Uterus (tissue), 4 donors: ENCODE measurements around the gene MAGI3. TPM values are rescaled to one million over a fixed set of nuclear protein-coding genes. Genes with fewer than 3 reads are reported as not detected.

Source experiments
- DNase-seq, 2 donors: peaks; one replicate each; pipeline ENCODE4 v3.0.0-alpha.2; 2019 to 2020
- H3K27ac ChIP-seq, 2 donors: fragments of 200-600 bp; sonication (generic); 1 replicate in 1 of 2; 2 replicates in 1 of 2; pipeline ENCODE4 v1.5.1; 2016 to 2018
- H3K27me3 ChIP-seq, 2 donors: fragments of 200-600 bp; sonication (generic); one replicate each; pipeline ENCODE4 v1.5.1; 2018 to 2019; ENCODE audit warnings: control low read depth in 1 of 2
- H3K36me3 ChIP-seq, 2 donors: fragments of 200-600 bp; sonication (generic); one replicate each; pipeline ENCODE4 v1.5.1; 2019; ENCODE audit warnings: control low read depth in 1 of 2
- H3K4me1 ChIP-seq, 2 donors: fragments of 200-600 bp; sonication (generic); one replicate each; pipeline ENCODE4 v1.5.1; 2018 to 2019; ENCODE audit warnings: control low read depth in 1 of 2
- H3K4me3 ChIP-seq, 2 donors: fragments of 200-600 bp; sonication (generic); 1 replicate in 1 of 2; 2 replicates in 1 of 2; pipeline ENCODE4 v1.5.1; 2018 to 2019; ENCODE audit warnings: mild to moderate bottlenecking in 1 of 2
- H3K9me3 ChIP-seq, 2 donors: fragments of 200-600 bp; sonication (generic); one replicate each; pipeline ENCODE4 v1.5.1; 2019; ENCODE audit warnings: control low read depth in 1 of 2
- POLR2A ChIP-seq, 2 donors: fragments of 450-650 bp; IDR thresholded peaks; one replicate each; pipeline ENCODE4 v1.6.1; 2016; ENCODE audit warnings: antibody characterized with exemption in 2 of 2, mild to moderate bottlenecking in 1 of 2, moderate library complexity in 1 of 2
- intact Hi-C: fragments of 100-400 bp; cut with DNase I; formaldehyde crosslinking; loops from one replicate; pipeline ENCODE4 v1.15.1; 2023; ENCODE audit warnings: low total_unique reads
- total RNA-seq, 4 donors: library from RNA; depleted of rRNA in 3 of 4; stranded (reverse); fragments of >200 nt in 3 of 4; gene quantifications; one replicate each; pipeline versions ENCODE4 v1.1.0 to v1.2.4, GENCODE V29; 2014 to 2023
- TF ChIP-seq, protein P1 (sequence below), 4 experiments: fragments of 200-600 bp in 2 of 4; fragments of 450-650 bp in 2 of 4; sonication (generic) in 2 of 4; IDR thresholded peaks; one replicate each; pipeline ENCODE4 v1.5.1; 2016 to 2019; ENCODE audit warnings: antibody characterized with exemption in 4 of 4, mild to moderate bottlenecking in 2 of 4, moderate library complexity in 1 of 4
- donor health status: DM: yes; HTN: yes; CAD: no.

MAGI3 gene
- total RNA-seq, 4 donors from 2014 or later: 12.4 to 37.5 (median 26.4) TPM

DNA sequence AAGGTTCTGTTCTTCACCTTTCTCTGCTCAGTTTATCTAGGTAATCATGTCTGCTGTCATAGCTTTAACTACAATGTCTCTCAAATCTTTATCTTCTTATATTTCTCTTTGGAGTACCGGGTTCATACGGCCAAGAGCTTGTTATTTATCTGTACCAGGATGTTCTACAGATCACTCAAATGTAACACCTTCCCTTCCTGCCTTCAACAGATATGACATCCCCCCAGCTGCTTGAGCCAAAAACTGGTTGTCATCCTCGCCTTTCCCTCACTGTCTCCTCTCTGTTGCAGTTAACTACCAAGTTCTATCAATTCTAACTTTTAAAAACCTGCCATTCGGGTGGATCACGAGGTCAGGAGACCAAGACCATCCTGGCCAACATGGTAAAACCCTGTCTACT, 220.1 kb downstream of the MAGI3 start:
- Histone ChIP-seq H3K36me3 (no peaks in the 10 kb centered on the region), H3K27ac (no peak overlapping the region), H3K4me1 (no peaks in the 10 kb centered on the region), H3K4me3 (no peak overlapping the region), H3K9me3 (no peaks in the 10 kb centered on the region), H3K27me3 (no peaks in the 10 kb centered on the region)
- no peak for DNase-seq
- TF ChIP-seq POLR2A (IDR thresholded peaks at IDR 0.05): no peak
- TF ChIP-seq, protein P1, sequence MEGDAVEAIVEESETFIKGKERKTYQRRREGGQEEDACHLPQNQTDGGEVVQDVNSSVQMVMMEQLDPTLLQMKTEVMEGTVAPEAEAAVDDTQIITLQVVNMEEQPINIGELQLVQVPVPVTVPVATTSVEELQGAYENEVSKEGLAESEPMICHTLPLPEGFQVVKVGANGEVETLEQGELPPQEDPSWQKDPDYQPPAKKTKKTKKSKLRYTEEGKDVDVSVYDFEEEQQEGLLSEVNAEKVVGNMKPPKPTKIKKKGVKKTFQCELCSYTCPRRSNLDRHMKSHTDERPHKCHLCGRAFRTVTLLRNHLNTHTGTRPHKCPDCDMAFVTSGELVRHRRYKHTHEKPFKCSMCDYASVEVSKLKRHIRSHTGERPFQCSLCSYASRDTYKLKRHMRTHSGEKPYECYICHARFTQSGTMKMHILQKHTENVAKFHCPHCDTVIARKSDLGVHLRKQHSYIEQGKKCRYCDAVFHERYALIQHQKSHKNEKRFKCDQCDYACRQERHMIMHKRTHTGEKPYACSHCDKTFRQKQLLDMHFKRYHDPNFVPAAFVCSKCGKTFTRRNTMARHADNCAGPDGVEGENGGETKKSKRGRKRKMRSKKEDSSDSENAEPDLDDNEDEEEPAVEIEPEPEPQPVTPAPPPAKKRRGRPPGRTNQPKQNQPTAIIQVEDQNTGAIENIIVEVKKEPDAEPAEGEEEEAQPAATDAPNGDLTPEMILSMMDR (IDR thresholded peaks at IDR 0.05): no peak
- intact Hi-C loops: no loop called here

DNA sequence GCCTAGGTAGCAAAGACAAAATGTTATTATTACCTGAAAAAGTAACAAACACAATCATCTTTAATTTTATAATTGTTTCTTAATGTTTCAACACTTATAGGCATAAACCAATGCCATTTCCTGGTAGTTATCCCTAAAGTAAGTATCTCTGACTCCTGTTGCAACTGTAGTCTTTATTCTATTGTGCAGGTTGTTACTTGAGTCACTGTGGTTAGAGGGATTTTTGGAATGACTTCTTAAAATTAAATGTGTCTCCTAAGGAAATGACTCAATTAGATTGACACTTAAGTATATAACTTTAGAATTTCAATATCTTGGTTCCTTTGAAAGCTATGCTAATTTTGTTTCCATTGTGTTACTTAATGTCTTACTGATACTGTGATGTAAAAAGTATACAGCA, 225.1 kb downstream of the MAGI3 start:
- Histone ChIP-seq H3K27ac (no peak overlapping the region), H3K9me3 (no peaks in the 10 kb centered on the region), H3K4me1 (no peaks in the 10 kb centered on the region), H3K4me3 (no peak overlapping the region), H3K27me3 (no peaks in the 10 kb centered on the region), H3K36me3 (no peaks in the 10 kb centered on the region)
- intact Hi-C loops: no loop called here
- no peak for TF ChIP-seq POLR2A (IDR thresholded peaks at IDR 0.05)
- TF ChIP-seq, protein P1 (IDR thresholded peaks at IDR 0.05): no peak
- DNase-seq: no peak

DNA sequence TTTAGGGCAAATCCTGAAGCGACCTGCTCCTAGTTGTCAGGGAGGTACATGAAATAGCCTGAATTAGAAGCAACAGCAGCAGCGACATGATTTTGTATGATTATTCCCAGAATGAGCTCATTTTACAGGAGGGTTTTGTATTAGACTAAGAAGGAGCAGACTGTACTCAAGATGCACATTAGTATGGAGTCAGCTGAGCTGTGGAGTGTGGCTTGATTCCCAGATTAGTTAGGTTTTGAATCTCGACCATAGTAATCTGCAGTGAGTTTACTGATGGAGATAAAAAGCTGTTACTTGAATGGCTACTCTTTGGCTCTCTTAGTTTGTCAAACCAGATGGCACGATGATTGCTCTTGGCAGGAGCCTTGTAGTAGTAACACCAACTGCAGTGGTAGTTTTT, 225.8 kb downstream of the MAGI3 start:
- Histone ChIP-seq H3K36me3 (no peaks in the 10 kb centered on the region), H3K9me3 (no peaks in the 10 kb centered on the region), H3K4me3 (no peak overlapping the region), H3K27me3 (no peaks in the 10 kb centered on the region), H3K4me1 (no peaks in the 10 kb centered on the region), H3K27ac (no peak overlapping the region)
- intact Hi-C loops: no loop called here
- TF ChIP-seq, protein P1 (IDR thresholded peaks at IDR 0.05): no peak
- TF ChIP-seq POLR2A (IDR thresholded peaks at IDR 0.05): no peak
- DNase-seq: no peak

DNA sequence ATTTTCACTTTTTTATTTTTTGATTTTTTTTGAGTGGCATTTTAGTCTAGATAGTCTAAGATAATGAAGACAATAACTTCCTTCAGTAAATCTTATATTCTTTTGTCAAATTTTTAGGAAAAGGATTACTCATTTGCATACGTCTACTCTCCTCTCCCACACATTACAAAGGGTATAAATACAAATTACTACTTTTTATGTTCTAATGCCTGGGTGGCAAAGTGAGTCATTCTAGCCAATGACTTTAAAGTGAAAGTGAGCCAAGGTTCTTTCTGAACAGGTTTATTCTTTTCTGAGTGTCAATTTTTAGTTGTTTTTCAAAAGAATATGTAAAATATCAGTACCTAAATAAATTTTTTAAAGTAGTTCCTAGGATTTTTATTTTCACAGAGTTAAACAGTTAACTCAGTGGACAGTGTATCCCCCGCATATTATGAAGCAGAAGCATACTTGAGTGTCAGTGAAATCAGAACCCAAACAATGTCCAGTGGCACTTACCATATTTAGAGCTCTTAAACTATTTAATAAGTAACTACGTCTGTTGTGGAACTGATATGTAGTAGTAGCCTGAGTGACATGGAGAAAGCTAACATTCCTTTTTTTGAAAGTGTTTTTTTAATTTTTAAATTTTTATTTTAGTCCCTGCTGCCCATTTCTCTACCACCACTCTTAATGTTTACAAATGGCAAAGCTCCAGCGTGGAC, 227.3 kb downstream of the MAGI3 start:
- TF ChIP-seq, protein P1 (IDR thresholded peaks at IDR 0.05): no peak
- TF ChIP-seq POLR2A (IDR thresholded peaks at IDR 0.05): no peak
- intact Hi-C loops: no loop called here
- H3K4me1 ChIP-seq: no peaks in the 10 kb centered on the region
- H3K4me3 ChIP-seq: no peak overlapping the region
- H3K27me3 ChIP-seq: no peaks in the 10 kb centered on the region
- H3K36me3 ChIP-seq: no peaks in the 10 kb centered on the region
- no peak for DNase-seq
- no peaks in the 10 kb centered on the region for H3K9me3 ChIP-seq
- H3K27ac ChIP-seq: no peak overlapping the region

DNA sequence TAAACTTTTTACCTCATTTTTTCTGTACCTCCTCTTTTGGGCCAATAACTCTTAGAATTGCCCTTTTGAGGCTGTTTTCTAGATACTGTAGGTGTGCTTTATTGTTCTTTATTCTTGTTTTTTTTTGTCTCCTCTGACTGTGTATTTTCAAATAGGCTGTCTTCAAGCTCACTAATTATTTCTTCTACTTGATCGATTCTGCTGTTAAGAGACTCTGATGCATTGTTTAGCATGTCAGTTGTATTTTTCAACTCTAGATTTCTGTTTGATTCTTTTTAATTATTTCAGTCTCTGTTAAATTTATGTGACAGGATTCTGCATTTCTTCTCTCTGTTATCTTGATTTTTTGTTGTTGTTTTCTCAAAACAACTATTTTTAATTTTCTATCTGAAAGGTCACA, 238.7 kb downstream of the MAGI3 start:
- Histone ChIP-seq H3K9me3 (peaks cover 0 to 4% of the 10 kb centered on the region in 2 donors), H3K27ac (no peak overlapping the region), H3K27me3 (no peaks in the 10 kb centered on the region), H3K4me3 (no peak overlapping the region), H3K36me3 (no peaks in the 10 kb centered on the region), H3K4me1 (no peaks in the 10 kb centered on the region)
- no peak for TF ChIP-seq POLR2A (IDR thresholded peaks at IDR 0.05)
- TF ChIP-seq, protein P1 (IDR thresholded peaks at IDR 0.05): no peak
- intact Hi-C loops: no loop called here
- DNase-seq: no peak
